Stimulated activated memory B cell treated with anti-CD40 and anti-IgM and Interleukin-4, amounts not matched to agents 10 μg/mL and 1 μg/mL and 100 μg/mL, for 72 hours (primary cell): ENCODE measurements around the gene SLC1A3.

ENCODE experiments used
- ATAC-seq: fragments of 150-1000 bp; cut with Tn5 transposase; 2 replicates; pipeline ENCODE4 v1.10.0; 2021
- H3K27ac Mint-ChIP-seq: one replicate; pipeline ENCODE4 v1.8.0; 2022; ENCODE audit warnings: mild to moderate bottlenecking, mixed read lengths
- H3K27me3 Mint-ChIP-seq: one replicate; pipeline ENCODE4 v1.8.0; 2022; ENCODE audit warnings: mixed read lengths
- H3K36me3 Mint-ChIP-seq: one replicate; pipeline ENCODE4 v1.8.0; 2022; ENCODE audit warnings: mixed read lengths
- H3K4me1 Mint-ChIP-seq: one replicate; pipeline ENCODE4 v1.8.0; 2022; ENCODE audit warnings: mixed read lengths
- H3K4me3 Mint-ChIP-seq: one replicate; pipeline ENCODE4 v1.8.0; 2022; ENCODE audit warnings: mild to moderate bottlenecking, moderate library complexity, mixed read lengths
- H3K9me3 Mint-ChIP-seq: one replicate; pipeline ENCODE4 v1.8.0; 2022; ENCODE audit warnings: mixed read lengths

Gene SLC1A3

GRCh38 chr5:36694351-36694750, 87.9 kb downstream of the SLC1A3 start:
- ATAC-seq = no peak
- no peak overlapping the region for H3K27ac Mint-ChIP-seq
- no peak overlapping the region for H3K4me3 Mint-ChIP-seq
- no peaks in the 10 kb centered on the region for H3K36me3 Mint-ChIP-seq
- no peaks in the 10 kb centered on the region for H3K9me3 Mint-ChIP-seq
- peaks cover 29% of the 10 kb centered on the region for H3K4me1 Mint-ChIP-seq
- H3K27me3 Mint-ChIP-seq = no peaks in the 10 kb centered on the region

DNA sequence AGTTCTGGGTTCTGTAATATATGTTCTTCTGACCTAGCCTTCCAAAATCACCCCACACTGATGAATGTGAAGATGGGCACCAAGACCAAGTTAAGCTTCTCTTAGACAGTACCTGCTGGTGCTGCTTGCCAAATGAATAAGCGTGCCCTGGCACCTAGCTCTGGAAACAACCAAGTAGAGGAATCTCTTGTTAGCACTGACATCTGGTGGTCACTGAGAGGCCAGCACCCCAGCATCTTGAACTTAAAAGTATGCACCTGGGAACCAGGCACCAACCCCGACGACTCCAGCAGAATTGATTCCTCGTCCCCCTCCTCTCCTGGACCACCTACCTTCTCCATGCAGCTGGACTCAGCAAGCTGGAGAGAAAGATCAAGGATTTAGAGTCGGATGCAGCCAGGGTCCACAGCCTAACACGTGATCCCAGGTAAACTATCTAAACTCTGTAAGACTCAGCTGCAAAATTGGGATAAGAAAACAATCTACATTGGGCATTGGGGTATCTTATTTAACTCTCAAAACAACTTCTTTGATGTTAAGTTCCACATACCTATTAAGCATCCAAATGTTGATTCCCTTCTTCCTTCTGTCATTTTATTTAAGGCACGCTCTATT, 89.8 kb downstream of the SLC1A3 start:
- no peak overlapping the region for H3K4me3 Mint-ChIP-seq
- no peak overlapping the region for H3K27ac Mint-ChIP-seq
- peak; percentile 67 for ATAC-seq
- no peaks in the 10 kb centered on the region for H3K36me3 Mint-ChIP-seq
- H3K9me3 Mint-ChIP-seq = no peaks in the 10 kb centered on the region
- peaks cover 24% of the 10 kb centered on the region for H3K4me1 Mint-ChIP-seq
- H3K27me3 Mint-ChIP-seq = no peaks in the 10 kb centered on the region

GRCh38 chr5:36698031-36698430, 91.6 kb downstream of the SLC1A3 start:
- Mint-ChIP-seq H3K9me3 (no peaks in the 10 kb centered on the region), H3K27me3 (no peaks in the 10 kb centered on the region), H3K36me3 (peaks cover 7% of the 10 kb centered on the region), H3K4me1 (peaks cover 29% of the 10 kb centered on the region), H3K4me3 (no peak overlapping the region), H3K27ac (no peak overlapping the region)
- ATAC-seq = no peak

DNA sequence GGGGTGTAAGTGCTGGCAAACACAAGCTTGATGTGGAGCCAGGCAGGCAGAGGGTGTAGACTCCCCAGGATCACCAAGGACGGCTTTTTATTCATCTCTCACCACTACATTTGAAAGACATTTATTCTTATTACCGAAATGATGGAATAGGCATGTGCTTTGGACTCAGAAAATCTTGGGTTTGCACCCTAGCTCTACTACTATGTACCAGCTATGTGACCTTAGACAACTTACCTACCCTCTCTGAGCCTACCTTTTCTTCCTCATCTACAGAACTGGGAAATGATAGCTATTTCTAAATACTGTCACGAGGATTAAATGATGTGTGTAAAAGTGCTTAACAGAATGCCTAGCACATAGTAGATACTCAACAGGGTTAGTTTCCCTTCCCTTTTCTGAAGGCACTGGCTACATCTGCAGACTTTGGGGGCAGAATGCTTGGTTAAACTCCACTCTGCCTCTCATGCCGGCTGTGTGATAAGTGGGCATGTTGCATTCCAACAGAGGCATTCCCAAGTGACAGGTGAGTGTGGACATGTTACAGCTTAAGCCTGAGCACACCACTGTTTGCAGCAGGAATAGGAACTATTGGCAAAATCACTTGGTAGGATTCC, 94.8 kb downstream of the SLC1A3 start:
- H3K36me3 Mint-ChIP-seq = peaks cover 31% of the 10 kb centered on the region
- peak overlapping the region; percentile 80 for H3K27ac Mint-ChIP-seq

GRCh38 chr5:36703245-36703860, 96.9 kb downstream of the SLC1A3 start:
- no peaks in the 10 kb centered on the region for H3K27me3 Mint-ChIP-seq
- H3K36me3 Mint-ChIP-seq = peaks cover 43% of the 10 kb centered on the region
- H3K4me3 Mint-ChIP-seq = no peak overlapping the region
- peaks cover 30% of the 10 kb centered on the region for H3K4me1 Mint-ChIP-seq
- H3K27ac Mint-ChIP-seq = peak overlapping the region; percentile 8
- ATAC-seq = no peak
- H3K9me3 Mint-ChIP-seq = no peaks in the 10 kb centered on the region

More for the DNA sequence above, 94.8 kb downstream of the SLC1A3 start:
- Mint-ChIP-seq H3K4me3 (no peak overlapping the region), H3K27me3 (no peaks in the 10 kb centered on the region), H3K4me1 (peaks cover 31% of the 10 kb centered on the region), H3K9me3 (no peaks in the 10 kb centered on the region)
- ATAC-seq = peak; percentile 98

- Mint-ChIP-seq H3K4me3 (no peak overlapping the region), H3K9me3 (peaks cover 2% of the 10 kb centered on the region), H3K27me3 (no peaks in the 10 kb centered on the region), H3K27ac (no peak overlapping the region), H3K36me3 (peaks cover 51% of the 10 kb centered on the region), H3K4me1 (peaks cover 30% of the 10 kb centered on the region)
- no peak for ATAC-seq
Observed at GRCh38 chr5:36704131-36704530, 97.7 kb downstream of the SLC1A3 start.

DNA sequence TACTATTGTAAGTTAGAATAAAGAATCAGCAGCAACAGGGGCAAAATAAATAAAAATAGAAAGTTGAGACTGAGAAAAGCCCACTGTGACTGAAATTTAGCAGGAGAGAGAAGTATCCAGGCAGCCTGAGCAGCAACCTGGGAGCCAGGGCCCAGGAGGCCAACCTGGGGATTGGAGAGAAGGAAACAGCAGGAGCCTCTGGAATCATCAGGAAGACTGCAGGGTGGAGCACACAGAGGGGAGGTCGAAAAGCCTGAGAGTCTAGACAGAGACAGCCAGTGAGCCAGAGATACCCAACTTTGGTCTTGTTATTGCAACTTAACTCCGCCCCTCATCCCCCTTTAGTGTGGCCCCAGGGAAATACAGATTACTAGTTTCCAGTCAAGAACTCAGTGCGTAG, 98.6 kb downstream of the SLC1A3 start:
- no peak for ATAC-seq
- no peaks in the 10 kb centered on the region for H3K27me3 Mint-ChIP-seq
- peaks cover 55% of the 10 kb centered on the region for H3K36me3 Mint-ChIP-seq
- peaks cover 30% of the 10 kb centered on the region for H3K4me1 Mint-ChIP-seq
- H3K9me3 Mint-ChIP-seq = peaks cover 2% of the 10 kb centered on the region
- no peak overlapping the region for H3K4me3 Mint-ChIP-seq
- H3K27ac Mint-ChIP-seq = peak overlapping the region; percentile 51

GRCh38 chr5:36706662-36707061, 100.3 kb downstream of the SLC1A3 start:
- Mint-ChIP-seq H3K4me1 (peaks cover 22% of the 10 kb centered on the region), H3K36me3 (peaks cover 67% of the 10 kb centered on the region), H3K27me3 (no peaks in the 10 kb centered on the region), H3K4me3 (no peak overlapping the region), H3K27ac (no peak overlapping the region), H3K9me3 (peaks cover 2% of the 10 kb centered on the region)
- ATAC-seq = no peak

DNA sequence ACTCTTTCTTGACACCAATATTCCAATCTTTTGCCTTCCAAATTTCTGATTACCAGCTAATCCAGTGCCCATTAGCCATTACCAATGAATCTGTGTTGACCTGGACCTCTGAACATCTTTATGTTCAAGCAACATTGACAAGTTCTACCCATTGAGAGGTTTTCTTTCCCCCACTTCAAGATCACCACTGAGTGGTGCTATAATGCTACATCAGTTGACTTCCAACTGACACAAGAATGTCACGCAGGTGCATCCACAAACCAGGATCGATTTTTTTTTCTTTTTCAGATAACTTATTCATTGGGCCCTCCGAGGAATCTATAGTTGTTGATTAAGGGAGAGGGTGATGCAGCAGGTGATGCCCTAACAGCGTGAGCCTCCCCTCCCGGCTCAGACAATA, 102.6 kb downstream of the SLC1A3 start:
- H3K27ac Mint-ChIP-seq = no peak overlapping the region
- no peaks in the 10 kb centered on the region for H3K27me3 Mint-ChIP-seq
- H3K4me1 Mint-ChIP-seq = peaks cover 16% of the 10 kb centered on the region
- ATAC-seq = no peak
- H3K36me3 Mint-ChIP-seq = peaks cover 62% of the 10 kb centered on the region
- no peak overlapping the region for H3K4me3 Mint-ChIP-seq
- peaks cover 2% of the 10 kb centered on the region for H3K9me3 Mint-ChIP-seq

GRCh38 chr5:36710039-36710438, 103.6 kb downstream of the SLC1A3 start:
- Mint-ChIP-seq H3K27ac (no peak overlapping the region), H3K4me3 (no peak overlapping the region), H3K36me3 (peaks cover 53% of the 10 kb centered on the region), H3K27me3 (no peaks in the 10 kb centered on the region), H3K9me3 (peaks cover 2% of the 10 kb centered on the region), H3K4me1 (peaks cover 8% of the 10 kb centered on the region)
- ATAC-seq = no peak

GRCh38 chr5:36712706-36713105, 106.3 kb downstream of the SLC1A3 start:
- H3K36me3 Mint-ChIP-seq = peaks cover 47% of the 10 kb centered on the region
- no peaks in the 10 kb centered on the region for H3K27me3 Mint-ChIP-seq
- H3K27ac Mint-ChIP-seq = no peak overlapping the region
- peaks cover 2% of the 10 kb centered on the region for H3K9me3 Mint-ChIP-seq
- ATAC-seq = no peak
- H3K4me3 Mint-ChIP-seq = no peak overlapping the region
- peaks cover 12% of the 10 kb centered on the region for H3K4me1 Mint-ChIP-seq

- H3K9me3 Mint-ChIP-seq = peaks cover under 1% of the 10 kb centered on the region
- H3K36me3 Mint-ChIP-seq = peaks cover 41% of the 10 kb centered on the region
- H3K4me3 Mint-ChIP-seq = no peak overlapping the region
- H3K27me3 Mint-ChIP-seq = no peaks in the 10 kb centered on the region
- ATAC-seq = no peak
- peaks cover 12% of the 10 kb centered on the region for H3K4me1 Mint-ChIP-seq
- no peak overlapping the region for H3K27ac Mint-ChIP-seq
Observed at GRCh38 chr5:36713541-36713940, 107.1 kb downstream of the SLC1A3 start.

GRCh38 chr5:36717131-36717695, 110.8 kb downstream of the SLC1A3 start:
- Mint-ChIP-seq H3K27ac (no peak overlapping the region), H3K27me3 (no peaks in the 10 kb centered on the region), H3K9me3 (no peaks in the 10 kb centered on the region), H3K36me3 (peaks cover 13% of the 10 kb centered on the region), H3K4me1 (peaks cover 24% of the 10 kb centered on the region), H3K4me3 (no peak overlapping the region)
- ATAC-seq = no peak

DNA sequence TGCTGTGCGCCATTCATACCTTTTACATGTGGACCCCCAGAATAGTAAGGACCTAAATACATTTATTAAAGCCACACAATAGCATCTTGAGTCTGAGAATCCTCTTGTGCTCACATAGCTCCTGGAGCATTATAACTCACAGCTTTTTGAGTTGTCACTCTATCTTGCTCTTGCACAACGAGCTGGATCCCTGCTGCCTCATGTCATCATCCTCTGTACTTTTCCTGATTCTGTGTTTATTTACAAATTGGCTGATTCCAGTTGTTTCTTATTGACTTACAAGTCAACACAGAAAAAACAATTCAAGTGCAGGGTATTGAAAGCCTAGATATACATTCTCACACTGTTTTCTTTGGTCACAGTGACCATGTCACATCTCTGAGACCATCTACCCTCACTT, 112.9 kb downstream of the SLC1A3 start:
- Mint-ChIP-seq H3K27ac (no peak overlapping the region), H3K4me1 (peaks cover 43% of the 10 kb centered on the region), H3K27me3 (no peaks in the 10 kb centered on the region), H3K9me3 (no peaks in the 10 kb centered on the region), H3K36me3 (peaks cover 11% of the 10 kb centered on the region), H3K4me3 (no peak overlapping the region)
- ATAC-seq = no peak

GRCh38 chr5:36720688-36721087, 114.3 kb downstream of the SLC1A3 start:
- Mint-ChIP-seq H3K36me3 (peaks cover 5% of the 10 kb centered on the region), H3K4me1 (peaks cover 57% of the 10 kb centered on the region), H3K9me3 (no peaks in the 10 kb centered on the region), H3K27ac (peak overlapping the region; percentile 38), H3K27me3 (no peaks in the 10 kb centered on the region), H3K4me3 (peak overlapping the region; percentile 27)
- no peak for ATAC-seq
